Measurements from ENCODE around the gene NEDD4L. TPM values are rescaled to one million over a fixed set of nuclear protein-coding genes. Genes with fewer than 3 reads are reported as not detected.

NEDD4L gene
- total RNA-seq, 2 experiments from 2014 or later = 3.2 to 3.3 TPM

DNA sequence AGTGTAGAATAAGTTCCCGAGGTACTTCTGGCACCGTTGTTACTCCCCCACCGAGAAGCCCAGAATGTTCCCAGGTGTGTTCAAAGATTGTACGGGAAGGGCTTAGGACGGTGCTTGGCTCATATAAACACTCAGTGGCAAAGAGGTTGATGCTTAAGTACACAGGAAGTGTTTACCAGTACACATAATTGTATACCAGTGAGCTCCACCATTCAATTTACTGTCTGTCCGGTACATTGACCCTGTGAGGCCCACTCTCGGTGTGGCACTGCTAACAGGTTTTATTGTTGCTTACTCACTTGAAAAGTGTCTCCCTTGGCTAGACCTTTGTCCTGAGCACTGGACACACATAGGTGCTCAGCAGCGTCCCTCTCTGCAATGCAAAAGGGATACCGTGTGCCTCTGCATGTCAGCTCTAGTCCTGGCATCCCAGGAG is 191.0 kb downstream of the NEDD4L start:
- Histone ChIP-seq H3K4me2 (ENCODE audit: low read length) (no peak overlapping the region), H4K20me1 (ENCODE audit: insufficient read depth, low read length) (no peaks in the 10 kb centered on the region), H3K9me2 (ENCODE audit: insufficient read depth, low read length) (no peaks in the 10 kb centered on the region), H2AFZ (ENCODE audit: low read length) (no peak overlapping the region), H3K4me3 (ENCODE audit: low read depth, low read length, poor library complexity, severe bottlenecking) (no peak overlapping the region), H3K36me3 (ENCODE audit: insufficient read depth, low read length) (no peaks in the 10 kb centered on the region), H3K27ac (ENCODE audit: low read depth, low read length, poor library complexity, severe bottlenecking) (no peak overlapping the region), H3K9me3 (ENCODE audit: low read length) (no peaks in the 10 kb centered on the region), H3K79me2 (ENCODE audit: insufficient read depth, low read depth, low read length) (no peaks in the 10 kb centered on the region), H3K4me1 (ENCODE audit: insufficient read depth, low read length, poor library complexity, severe bottlenecking) (no peaks in the 10 kb centered on the region)
- no peak for TF ChIP-seq CTCF (conservative IDR thresholded peaks at IDR 0.05; ENCODE audit: low read length)
- no peak for TF ChIP-seq EZH2phosphoT487 (IDR thresholded peaks at IDR 0.05; ENCODE audit: borderline replicate concordance, low read depth, low read length)
- ChIA-PET CTCF (ENCODE audit: unreplicated experiment) (no interaction called here), POLR2A (no interaction called here)
- intact Hi-C loops (cut with micrococcal nuclease; ENCODE audit: unreplicated experiment) = no loop called here
- DNase-seq (ENCODE audit: low spot score) = no peak
- no TSS peak for BruUV-seq (replicated peaks)

- no peak for TF ChIP-seq CTCF (conservative IDR thresholded peaks at IDR 0.05; ENCODE audit: low read length)
- no peak for TF ChIP-seq EZH2phosphoT487 (IDR thresholded peaks at IDR 0.05; ENCODE audit: borderline replicate concordance, low read depth, low read length)
- H4K20me1 ChIP-seq (ENCODE audit: insufficient read depth, low read length) = no peaks in the 10 kb centered on the region
- no peaks in the 10 kb centered on the region for H3K36me3 ChIP-seq (ENCODE audit: insufficient read depth, low read length)
- H3K9me2 ChIP-seq (ENCODE audit: insufficient read depth, low read length) = no peaks in the 10 kb centered on the region
- ChIA-PET POLR2A (no interaction called here), CTCF (ENCODE audit: unreplicated experiment) (no interaction called here)
- BruUV-seq (replicated peaks) = no TSS peak
- H3K4me1 ChIP-seq (ENCODE audit: insufficient read depth, low read length, poor library complexity, severe bottlenecking) = no peaks in the 10 kb centered on the region
- no peak overlapping the region for H3K4me3 ChIP-seq (ENCODE audit: low read depth, low read length, poor library complexity, severe bottlenecking)
- no peak overlapping the region for H2AFZ ChIP-seq (ENCODE audit: low read length)
- intact Hi-C loops (cut with micrococcal nuclease; ENCODE audit: unreplicated experiment) = no loop called here
- H3K4me2 ChIP-seq (ENCODE audit: low read length) = no peak overlapping the region
- DNase-seq (ENCODE audit: low spot score) = no peak
- H3K27ac ChIP-seq (ENCODE audit: low read depth, low read length, poor library complexity, severe bottlenecking) = no peak overlapping the region
- no peaks in the 10 kb centered on the region for H3K9me3 ChIP-seq (ENCODE audit: low read length)
- no peaks in the 10 kb centered on the region for H3K79me2 ChIP-seq (ENCODE audit: insufficient read depth, low read depth, low read length)
These were observed 195.9 kb downstream of the NEDD4L start for GRCh38 chr18:58239879-58240278.

- intact Hi-C loops (cut with micrococcal nuclease; ENCODE audit: unreplicated experiment) = no loop called here
- H2AFZ ChIP-seq (ENCODE audit: low read length) = no peak overlapping the region
- no peak for DNase-seq (ENCODE audit: low spot score)
- H4K20me1 ChIP-seq (ENCODE audit: insufficient read depth, low read length) = no peaks in the 10 kb centered on the region
- no peaks in the 10 kb centered on the region for H3K9me3 ChIP-seq (ENCODE audit: low read length)
- POLR2A ChIA-PET = no interaction called here
- H3K4me3 ChIP-seq (ENCODE audit: low read depth, low read length, poor library complexity, severe bottlenecking) = no peak overlapping the region
- no peaks in the 10 kb centered on the region for H3K4me1 ChIP-seq (ENCODE audit: insufficient read depth, low read length, poor library complexity, severe bottlenecking)
- H3K4me2 ChIP-seq (ENCODE audit: low read length) = no peak overlapping the region
- no TSS peak for BruUV-seq (replicated peaks)
- no peaks in the 10 kb centered on the region for H3K9me2 ChIP-seq (ENCODE audit: insufficient read depth, low read length)
- TF ChIP-seq CTCF (conservative IDR thresholded peaks at IDR 0.05; ENCODE audit: low read length) = no peak
- no peak for TF ChIP-seq EZH2phosphoT487 (IDR thresholded peaks at IDR 0.05; ENCODE audit: borderline replicate concordance, low read depth, low read length)
- H3K27ac ChIP-seq (ENCODE audit: low read depth, low read length, poor library complexity, severe bottlenecking) = no peak overlapping the region
- H3K79me2 ChIP-seq (ENCODE audit: insufficient read depth, low read depth, low read length) = no peaks in the 10 kb centered on the region
- no peaks in the 10 kb centered on the region for H3K36me3 ChIP-seq (ENCODE audit: insufficient read depth, low read length)
- CTCF ChIA-PET (ENCODE audit: unreplicated experiment) = no interaction called here
These were observed 197.1 kb downstream of the NEDD4L start for GRCh38 chr18:58241026-58241679.

Data from OCI-LY7 (cell line).